Colonic mucosa (tissue), 4 donors: Measurements from ENCODE around the gene ATP9B. TPM values are rescaled to one million over a fixed set of nuclear protein-coding genes. Genes with fewer than 3 reads are reported as not detected.

Experiments
- DNase-seq: peaks from one replicate; pipeline ENCODE4 v3.0.0-alpha.2; 2020
- H3K27ac ChIP-seq: fragments of 200-600 bp; one replicate; pipeline ENCODE4 v1.8.0; 2021
- H3K27me3 ChIP-seq: fragments of 200-600 bp; one replicate; pipeline ENCODE4 v1.8.0; 2021
- H3K36me3 ChIP-seq: fragments of 200-600 bp; one replicate; pipeline ENCODE4 v1.8.0; 2021
- H3K4me1 ChIP-seq: fragments of 200-600 bp; one replicate; pipeline ENCODE4 v1.8.0; 2021; ENCODE audit warnings: mild to moderate bottlenecking
- H3K4me3 ChIP-seq: fragments of 200-600 bp; one replicate; pipeline ENCODE4 v1.8.0; 2021
- H3K9ac ChIP-seq, 2 donors: one replicate each; pipeline ENCODE4 v1.7.0; 2013; ENCODE audit warnings: control low read depth in 2 of 2, low read depth in 2 of 2, low read length in 2 of 2
- H3K9me3 ChIP-seq: fragments of 200-600 bp; one replicate; pipeline ENCODE4 v1.8.0; 2021
- intact Hi-C: fragments of 100-400 bp; cut with DNase I; formaldehyde crosslinking; loops from one replicate; pipeline ENCODE4 v1.14.1; 2022
- total RNA-seq, 2 donors: library from RNA; stranded (reverse); fragmentation: NEBNext Ultra II Directional in 1 of 2; extraction: Animal tissue kit (Norgen Biotek cat#: 25700) in 1 of 2; gene quantifications; one replicate each; pipeline ENCODE4 v1.2.1, GENCODE V29; 2021
- TF ChIP-seq, protein P1 (sequence below): fragments of 200-600 bp; IDR thresholded peaks from one replicate; pipeline ENCODE4 v1.8.0; 2022; ENCODE audit warnings: antibody characterized with exemption, mild to moderate bottlenecking
- donor health status: healthy.
- donor health status: DM: no; HTN: no; CAD: no.
- donor health status: DM: no; HTN: no; CAD: no.

The ATP9B gene
- total RNA-seq, 2 donors from 2014 or later: 20.4 to 30.3 TPM

GRCh38 chr18:79151191-79151590 is 82.0 kb downstream of the ATP9B start:
- Histone ChIP-seq H3K4me3 (no peak overlapping the region), H3K4me1 (no peaks in the 10 kb centered on the region), H3K9me3 (no peaks in the 10 kb centered on the region), H3K9ac (no peak overlapping the region), H3K36me3 (no peaks in the 10 kb centered on the region), H3K27me3 (no peaks in the 10 kb centered on the region), H3K27ac (no peak overlapping the region)
- intact Hi-C loops: no loop called here
- TF ChIP-seq, protein P1, sequence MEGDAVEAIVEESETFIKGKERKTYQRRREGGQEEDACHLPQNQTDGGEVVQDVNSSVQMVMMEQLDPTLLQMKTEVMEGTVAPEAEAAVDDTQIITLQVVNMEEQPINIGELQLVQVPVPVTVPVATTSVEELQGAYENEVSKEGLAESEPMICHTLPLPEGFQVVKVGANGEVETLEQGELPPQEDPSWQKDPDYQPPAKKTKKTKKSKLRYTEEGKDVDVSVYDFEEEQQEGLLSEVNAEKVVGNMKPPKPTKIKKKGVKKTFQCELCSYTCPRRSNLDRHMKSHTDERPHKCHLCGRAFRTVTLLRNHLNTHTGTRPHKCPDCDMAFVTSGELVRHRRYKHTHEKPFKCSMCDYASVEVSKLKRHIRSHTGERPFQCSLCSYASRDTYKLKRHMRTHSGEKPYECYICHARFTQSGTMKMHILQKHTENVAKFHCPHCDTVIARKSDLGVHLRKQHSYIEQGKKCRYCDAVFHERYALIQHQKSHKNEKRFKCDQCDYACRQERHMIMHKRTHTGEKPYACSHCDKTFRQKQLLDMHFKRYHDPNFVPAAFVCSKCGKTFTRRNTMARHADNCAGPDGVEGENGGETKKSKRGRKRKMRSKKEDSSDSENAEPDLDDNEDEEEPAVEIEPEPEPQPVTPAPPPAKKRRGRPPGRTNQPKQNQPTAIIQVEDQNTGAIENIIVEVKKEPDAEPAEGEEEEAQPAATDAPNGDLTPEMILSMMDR: no peak
- DNase-seq: no peak

DNA sequence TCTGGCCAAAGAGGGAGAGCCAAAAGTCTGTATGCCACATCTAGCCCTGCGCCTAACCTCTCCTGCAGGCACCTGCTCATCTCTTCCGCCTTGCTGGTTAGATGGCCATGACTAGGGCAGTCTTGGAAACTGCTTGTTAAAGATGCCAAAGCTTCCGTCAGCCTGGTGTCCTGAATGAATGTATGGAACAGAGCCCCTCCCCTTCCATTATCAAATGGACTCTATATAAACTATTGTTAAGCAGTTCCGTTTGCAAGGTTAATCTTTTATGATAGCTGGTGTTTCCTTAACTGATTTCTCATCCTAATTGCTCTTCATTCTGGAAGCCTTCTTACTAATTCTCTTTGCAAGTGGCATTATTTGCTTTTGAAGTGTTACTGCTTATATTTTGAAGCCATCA is 87.1 kb downstream of the ATP9B start:
- Histone ChIP-seq H3K4me1 (no peaks in the 10 kb centered on the region), H3K36me3 (no peaks in the 10 kb centered on the region), H3K9me3 (no peaks in the 10 kb centered on the region), H3K9ac (no peak overlapping the region), H3K4me3 (no peak overlapping the region), H3K27ac (peak overlapping the region; percentile 66), H3K27me3 (no peaks in the 10 kb centered on the region)
- TF ChIP-seq, protein P1: no peak
- peak; percentile 33 for DNase-seq
- intact Hi-C loops: no loop called here

DNA sequence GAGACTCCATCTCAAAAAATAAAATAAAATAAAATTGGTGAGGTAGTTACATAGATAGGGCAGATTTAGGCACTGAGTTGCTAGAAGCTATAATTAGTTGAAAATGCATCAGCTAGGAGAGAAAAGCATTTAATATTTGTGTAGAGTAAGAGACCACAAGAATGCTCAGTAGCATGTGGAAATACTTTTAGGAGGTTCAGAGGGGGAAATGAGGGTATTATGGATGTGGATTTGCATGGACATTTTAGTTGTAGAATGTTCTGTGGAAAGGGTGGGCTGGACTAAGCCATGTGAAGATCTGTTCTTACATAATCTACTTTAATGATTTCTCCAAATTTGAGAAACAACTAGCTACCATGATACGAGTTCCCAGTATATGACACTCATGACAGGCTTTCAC is 95.5 kb downstream of the ATP9B start:
- Histone ChIP-seq H3K27ac (no peak overlapping the region), H3K36me3 (no peaks in the 10 kb centered on the region), H3K4me3 (no peak overlapping the region), H3K9me3 (no peaks in the 10 kb centered on the region), H3K27me3 (no peaks in the 10 kb centered on the region), H3K9ac (no peak overlapping the region), H3K4me1 (no peaks in the 10 kb centered on the region)
- intact Hi-C loops: no loop called here
- DNase-seq: no peak
- TF ChIP-seq, protein P1: no peak

DNA sequence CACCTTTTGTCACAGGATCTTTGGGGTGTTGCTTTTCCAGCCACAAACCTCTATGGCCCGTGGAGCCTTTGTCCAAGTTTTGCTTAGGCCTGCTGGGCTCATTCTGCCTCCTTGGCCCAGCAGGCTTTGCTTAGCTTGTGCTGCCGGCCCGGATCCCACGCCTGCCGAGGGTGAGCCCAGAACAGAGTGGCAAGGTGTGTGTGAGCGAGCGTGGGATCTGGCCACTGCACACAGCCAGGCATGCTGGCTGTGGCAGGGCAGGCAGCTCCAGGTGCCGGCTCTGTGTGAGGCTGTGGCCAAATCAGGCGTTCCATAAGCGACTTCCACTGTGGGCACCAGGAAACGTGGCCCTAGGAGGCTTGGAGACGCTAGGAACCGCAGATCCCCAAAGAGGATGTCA is 97.5 kb downstream of the ATP9B start:
- TF ChIP-seq, protein P1: no peak
- Histone ChIP-seq H3K36me3 (no peaks in the 10 kb centered on the region), H3K9me3 (no peaks in the 10 kb centered on the region)

GRCh38 chr18:79167526-79168190 is 98.5 kb downstream of the ATP9B start:
- H3K4me1 ChIP-seq: no peaks in the 10 kb centered on the region
- intact Hi-C loops: no loop called here
- DNase-seq: no peak
- H3K4me3 ChIP-seq: no peak overlapping the region
- no peak overlapping the region for H3K9ac ChIP-seq
- no peaks in the 10 kb centered on the region for H3K36me3 ChIP-seq
- no peaks in the 10 kb centered on the region for H3K9me3 ChIP-seq
- TF ChIP-seq, protein P1: no peak
- no peaks in the 10 kb centered on the region for H3K27me3 ChIP-seq
- H3K27ac ChIP-seq: no peak overlapping the region

More for the DNA sequence above, 97.5 kb downstream of the ATP9B start:
- Histone ChIP-seq H3K27ac (no peak overlapping the region), H3K9ac (no peak overlapping the region), H3K27me3 (no peaks in the 10 kb centered on the region), H3K4me1 (no peaks in the 10 kb centered on the region), H3K4me3 (no peak overlapping the region)
- DNase-seq: no peak
- intact Hi-C loops: no loop called here
